ENCODE data around the gene MED12L.

The MED12L gene

GRCh38 chr3:151082880-151083838, 2.3 kb upstream of the MED12L start:
- no peak overlapping the region for H3K4me3 ChIP-seq (ENCODE audit: low read length, poor library complexity, severe bottlenecking)
- peaks cover 14% of the 10 kb centered on the region for H4K20me1 ChIP-seq (ENCODE audit: insufficient read depth, low read length, poor library complexity, severe bottlenecking)
- no peak overlapping the region for H3K4me2 ChIP-seq (ENCODE audit: low read depth, low read length, poor library complexity, severe bottlenecking)
- TF ChIP-seq CTCF (conservative IDR thresholded peaks at IDR 0.05; ENCODE audit: low read length) (no peak), EZH2phosphoT487 (IDR thresholded peaks at IDR 0.05; ENCODE audit: borderline replicate concordance) (no peak)
- H3K79me2 ChIP-seq (ENCODE audit: insufficient read depth, low read length): peaks cover 32% of the 10 kb centered on the region
- no peaks in the 10 kb centered on the region for H3F3A ChIP-seq (ENCODE audit: low read depth)
- H2AFZ ChIP-seq (ENCODE audit: low read length): no peak overlapping the region
- no peaks in the 10 kb centered on the region for H3K36me3 ChIP-seq (ENCODE audit: insufficient read depth, low read length)
- H3K9me3 ChIP-seq (ENCODE audit: insufficient read depth, low read depth, low read length): no peaks in the 10 kb centered on the region
- H3K27me3 ChIP-seq (ENCODE audit: insufficient read depth, low read length, poor library complexity, severe bottlenecking): no peaks in the 10 kb centered on the region
- H3K4me1 ChIP-seq (ENCODE audit: insufficient read depth, low read length, poor library complexity, severe bottlenecking): peaks cover 9% of the 10 kb centered on the region
- no peak overlapping the region for H3K9ac ChIP-seq (ENCODE audit: low read depth, low read length, poor library complexity, severe bottlenecking)
- no peaks in the 10 kb centered on the region for H3K9me2 ChIP-seq (replicated peaks; ENCODE audit: low read depth, low read length)

GRCh38 chr3:151084893-151085226, 604 bp upstream of the MED12L start:
- Histone ChIP-seq H2AFZ (ENCODE audit: low read length) (peak overlapping the region; percentile 74), H3K9me2 (replicated peaks; ENCODE audit: low read depth, low read length) (no peaks in the 10 kb centered on the region), H3K9me3 (ENCODE audit: insufficient read depth, low read depth, low read length) (no peaks in the 10 kb centered on the region), H3K79me2 (ENCODE audit: insufficient read depth, low read length) (peaks cover 49% of the 10 kb centered on the region), H3K4me1 (ENCODE audit: insufficient read depth, low read length, poor library complexity, severe bottlenecking) (peaks cover 20% of the 10 kb centered on the region), H3K36me3 (ENCODE audit: insufficient read depth, low read length) (no peaks in the 10 kb centered on the region), H3K9ac (ENCODE audit: low read depth, low read length, poor library complexity, severe bottlenecking) (peak overlapping the region; percentile 91), H3K4me2 (ENCODE audit: low read depth, low read length, poor library complexity, severe bottlenecking) (peak overlapping the region; percentile 68), H3F3A (ENCODE audit: low read depth) (no peaks in the 10 kb centered on the region), H3K4me3 (ENCODE audit: low read length, poor library complexity, severe bottlenecking) (peak overlapping the region; percentile 99), H3K27me3 (ENCODE audit: insufficient read depth, low read length, poor library complexity, severe bottlenecking) (no peaks in the 10 kb centered on the region), H4K20me1 (ENCODE audit: insufficient read depth, low read length, poor library complexity, severe bottlenecking) (peaks cover 31% of the 10 kb centered on the region)
- TF ChIP-seq CTCF (conservative IDR thresholded peaks at IDR 0.05; ENCODE audit: low read length) (no peak), EZH2phosphoT487 (IDR thresholded peaks at IDR 0.05; ENCODE audit: borderline replicate concordance) (no peak)

GRCh38 chr3:151085889-151086483, 522 bp downstream of the MED12L start:
- no peak for TF ChIP-seq CTCF (conservative IDR thresholded peaks at IDR 0.05; ENCODE audit: low read length)
- no peak for TF ChIP-seq EZH2phosphoT487 (IDR thresholded peaks at IDR 0.05; ENCODE audit: borderline replicate concordance)
- Histone ChIP-seq H3F3A (ENCODE audit: low read depth) (no peaks in the 10 kb centered on the region), H3K27me3 (ENCODE audit: insufficient read depth, low read length, poor library complexity, severe bottlenecking) (no peaks in the 10 kb centered on the region), H3K9me3 (ENCODE audit: insufficient read depth, low read depth, low read length) (no peaks in the 10 kb centered on the region), H3K9ac (ENCODE audit: low read depth, low read length, poor library complexity, severe bottlenecking) (peak overlapping the region; percentile 91), H4K20me1 (ENCODE audit: insufficient read depth, low read length, poor library complexity, severe bottlenecking) (peaks cover 42% of the 10 kb centered on the region), H3K4me2 (ENCODE audit: low read depth, low read length, poor library complexity, severe bottlenecking) (peak overlapping the region; percentile 94), H3K9me2 (replicated peaks; ENCODE audit: low read depth, low read length) (no peaks in the 10 kb centered on the region), H3K4me1 (ENCODE audit: insufficient read depth, low read length, poor library complexity, severe bottlenecking) (peaks cover 28% of the 10 kb centered on the region), H3K4me3 (ENCODE audit: low read length, poor library complexity, severe bottlenecking) (peak overlapping the region; percentile 99), H3K36me3 (ENCODE audit: insufficient read depth, low read length) (no peaks in the 10 kb centered on the region), H2AFZ (ENCODE audit: low read length) (peak overlapping the region; percentile 95), H3K79me2 (ENCODE audit: insufficient read depth, low read length) (peaks cover 60% of the 10 kb centered on the region)

All from Loucy (cell line).